Hepatocyte (in vitro differentiated cells): ENCODE measurements around the gene TTF1. TPM values are rescaled to one million over a fixed set of nuclear protein-coding genes. Genes with fewer than 3 reads are reported as not detected.

ENCODE experiments used
- DNase-seq: peaks from one replicate; pipeline ENCODE4 v3.0.0-alpha.2; 2016; ENCODE audit warnings: low spot score
- H2AFZ ChIP-seq: fragments of 200-600 bp; sonication (generic); 2 replicates; pipeline ENCODE4 v1.6.0; 2016; ENCODE audit warnings: antibody characterized with exemption, mild to moderate bottlenecking
- H3K27ac ChIP-seq: fragments of 200-600 bp; sonication (generic); 2 replicates; pipeline ENCODE4 v1.5.1; 2016; ENCODE audit warnings: mild to moderate bottlenecking
- H3K27me3 ChIP-seq: fragments of 200-600 bp; sonication (generic); 2 replicates; pipeline ENCODE4 v1.6.1; 2016
- H3K36me3 ChIP-seq: fragments of 200-600 bp; sonication (generic); replicated peaks from 2 replicates; pipeline ENCODE4 v1.5.1; 2016; ENCODE audit warnings: low read depth; ENCODE audit not compliant: insufficient read depth
- H3K4me1 ChIP-seq: fragments of 200-600 bp; sonication (generic); 2 replicates; pipeline ENCODE4 v1.5.1; 2016; ENCODE audit warnings: mild to moderate bottlenecking, moderate library complexity; ENCODE audit not compliant: insufficient read depth
- H3K4me2 ChIP-seq: fragments of 200-600 bp; sonication (generic); 2 replicates; pipeline ENCODE4 v1.6.0; 2016
- H3K4me3 ChIP-seq: fragments of 200-600 bp; sonication (generic); 2 replicates; pipeline ENCODE4 v1.5.1; 2016; ENCODE audit warnings: mild to moderate bottlenecking
- H3K79me2 ChIP-seq: fragments of 200-600 bp; sonication (generic); 2 replicates; pipeline ENCODE4 v1.6.0; 2017; ENCODE audit warnings: mild to moderate bottlenecking
- H3K9me2 ChIP-seq: fragments of 200-600 bp; sonication (generic); replicated peaks from 2 replicates; pipeline ENCODE4 v1.6.0; 2017; ENCODE audit warnings: mild to moderate bottlenecking; ENCODE audit not compliant: insufficient read depth
- H3K9me3 ChIP-seq: fragments of 200-600 bp; sonication (generic); 2 replicates; pipeline ENCODE4 v1.5.1; 2016; ENCODE audit warnings: low read depth, mild to moderate bottlenecking
- H4K20me1 ChIP-seq: fragments of 200-600 bp; sonication (generic); 2 replicates; pipeline ENCODE4 v1.6.0; 2016; ENCODE audit warnings: mild to moderate bottlenecking; ENCODE audit not compliant: insufficient read depth, poor library complexity, severe bottlenecking
- EZH2 ChIP-seq: fragments of 200-600 bp; sonication (generic); IDR thresholded peaks from 2 replicates; pipeline ENCODE4 v1.6.1; 2016; ENCODE audit warnings: antibody characterized with exemption, mild to moderate bottlenecking, borderline replicate concordance
- EZH2phosphoT487 ChIP-seq: fragments of 200-600 bp; sonication (generic); IDR thresholded peaks from one replicate; pipeline ENCODE4 v1.6.1; 2018; ENCODE audit warnings: antibody characterized with exemption, mild to moderate bottlenecking, low read depth, moderate library complexity; ENCODE audit not compliant: unreplicated experiment, severe bottlenecking
- WGBS: methylation state at CpG from one replicate; pipeline ENCODE4 v1.1.6; 2016; ENCODE audit warnings: low lambda C conversion rate; ENCODE audit errors: missing lambda C conversion rate; 5-methylcytosine and 5-hydroxymethylcytosine counted together
- polyA plus RNA-seq: library from polyadenylated mRNA; unstranded; fragments of >200 nt; fragmentation: Nextera tagmentation; extraction: Ambion mirVana; gene quantifications from 2 replicates; pipeline ENCODE4 v1.2.1, GENCODE V29; 2016
- total RNA-seq: library from RNA; depleted of rRNA; stranded (reverse); fragments of >200 nt; gene quantifications from 2 replicates; pipeline ENCODE4 v1.2.3, GENCODE V29; 2014
- TF ChIP-seq, protein P1 (sequence below): fragments of 200-600 bp; sonication (generic); IDR thresholded peaks from 2 replicates; pipeline ENCODE4 v1.5.1; 2016; ENCODE audit warnings: antibody characterized with exemption, mild to moderate bottlenecking; ENCODE audit not compliant: poor library complexity

TTF1 gene
- total and polyA plus RNA-seq, 2 experiments from 2014 or later, result 5.5 to 7.0 TPM

DNA sequence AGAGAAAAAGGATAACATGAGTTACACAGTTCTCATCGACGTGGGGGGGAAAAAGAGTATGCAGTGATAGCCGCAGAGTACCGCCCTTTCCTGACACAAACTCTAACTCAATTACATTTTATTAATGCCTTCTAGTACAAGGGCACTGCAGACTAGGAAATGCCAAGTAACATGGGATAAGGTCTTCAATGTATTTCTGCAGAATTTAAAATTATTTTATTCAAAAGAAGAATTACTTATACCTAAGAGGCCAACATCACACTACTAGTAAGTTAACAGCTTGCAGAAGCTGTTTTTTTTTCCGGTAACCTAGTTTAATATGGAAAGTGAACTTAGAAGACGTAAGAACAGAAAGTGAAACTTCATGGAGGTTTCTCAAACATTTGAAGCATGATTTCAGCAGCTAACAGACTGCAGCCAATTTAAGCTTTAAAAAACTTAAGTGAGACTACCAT is 55.8 kb downstream of the TTF1 start:
- no peaks in the 10 kb centered on the region for H3K9me3 ChIP-seq
- H3K4me1 ChIP-seq, result peaks cover 19% of the 10 kb centered on the region
- H4K20me1 ChIP-seq, result peaks cover 17% of the 10 kb centered on the region
- H3K4me2 ChIP-seq, result peak overlapping the region; percentile 4
- no peak for DNase-seq
- H3K27me3 ChIP-seq, result no peaks in the 10 kb centered on the region
- TF ChIP-seq, protein P1, sequence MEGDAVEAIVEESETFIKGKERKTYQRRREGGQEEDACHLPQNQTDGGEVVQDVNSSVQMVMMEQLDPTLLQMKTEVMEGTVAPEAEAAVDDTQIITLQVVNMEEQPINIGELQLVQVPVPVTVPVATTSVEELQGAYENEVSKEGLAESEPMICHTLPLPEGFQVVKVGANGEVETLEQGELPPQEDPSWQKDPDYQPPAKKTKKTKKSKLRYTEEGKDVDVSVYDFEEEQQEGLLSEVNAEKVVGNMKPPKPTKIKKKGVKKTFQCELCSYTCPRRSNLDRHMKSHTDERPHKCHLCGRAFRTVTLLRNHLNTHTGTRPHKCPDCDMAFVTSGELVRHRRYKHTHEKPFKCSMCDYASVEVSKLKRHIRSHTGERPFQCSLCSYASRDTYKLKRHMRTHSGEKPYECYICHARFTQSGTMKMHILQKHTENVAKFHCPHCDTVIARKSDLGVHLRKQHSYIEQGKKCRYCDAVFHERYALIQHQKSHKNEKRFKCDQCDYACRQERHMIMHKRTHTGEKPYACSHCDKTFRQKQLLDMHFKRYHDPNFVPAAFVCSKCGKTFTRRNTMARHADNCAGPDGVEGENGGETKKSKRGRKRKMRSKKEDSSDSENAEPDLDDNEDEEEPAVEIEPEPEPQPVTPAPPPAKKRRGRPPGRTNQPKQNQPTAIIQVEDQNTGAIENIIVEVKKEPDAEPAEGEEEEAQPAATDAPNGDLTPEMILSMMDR, result no peak
- no peak for TF ChIP-seq EZH2phosphoT487
- no peaks in the 10 kb centered on the region for H3K9me2 ChIP-seq
- no peak overlapping the region for H2AFZ ChIP-seq
- H3K79me2 ChIP-seq, result peaks cover 55% of the 10 kb centered on the region
- 96% methylated on average over 6 of the region's 6 CpGs for WGBS
- no peak overlapping the region for H3K4me3 ChIP-seq
- H3K27ac ChIP-seq, result no peak overlapping the region
- no peaks in the 10 kb centered on the region for H3K36me3 ChIP-seq

DNA sequence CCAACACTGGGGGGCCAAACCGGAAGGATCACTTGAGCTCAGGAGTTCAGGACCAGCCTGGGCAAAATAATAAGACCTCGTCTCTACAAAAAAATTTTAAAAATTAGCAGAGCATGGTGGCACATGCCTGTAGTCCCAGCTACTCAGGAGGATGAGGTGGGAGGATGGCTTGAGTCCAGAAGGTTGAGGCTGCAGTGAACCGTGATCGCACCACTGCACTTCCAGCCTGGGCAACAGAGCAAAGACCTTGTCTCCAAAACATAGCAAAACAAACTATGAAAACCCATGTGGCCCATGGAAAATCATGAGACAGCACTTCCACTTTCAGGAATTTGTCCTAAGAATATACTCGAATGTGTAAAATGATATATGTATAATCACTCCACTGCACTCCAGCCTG is 58.0 kb downstream of the TTF1 start:
- Histone ChIP-seq H3K36me3 (no peaks in the 10 kb centered on the region), H4K20me1 (peaks cover 12% of the 10 kb centered on the region), H3K4me3 (no peak overlapping the region), H3K79me2 (peaks cover 45% of the 10 kb centered on the region), H3K4me2 (no peak overlapping the region), H3K27me3 (no peaks in the 10 kb centered on the region), H2AFZ (no peak overlapping the region), H3K9me2 (no peaks in the 10 kb centered on the region), H3K27ac (no peak overlapping the region), H3K4me1 (peaks cover 17% of the 10 kb centered on the region), H3K9me3 (no peaks in the 10 kb centered on the region)
- 77% methylated on average over 5 of the region's 5 CpGs for WGBS
- no peak for DNase-seq
- TF ChIP-seq EZH2phosphoT487, result no peak
- no peak for TF ChIP-seq EZH2
- TF ChIP-seq, protein P1, result no peak

DNA sequence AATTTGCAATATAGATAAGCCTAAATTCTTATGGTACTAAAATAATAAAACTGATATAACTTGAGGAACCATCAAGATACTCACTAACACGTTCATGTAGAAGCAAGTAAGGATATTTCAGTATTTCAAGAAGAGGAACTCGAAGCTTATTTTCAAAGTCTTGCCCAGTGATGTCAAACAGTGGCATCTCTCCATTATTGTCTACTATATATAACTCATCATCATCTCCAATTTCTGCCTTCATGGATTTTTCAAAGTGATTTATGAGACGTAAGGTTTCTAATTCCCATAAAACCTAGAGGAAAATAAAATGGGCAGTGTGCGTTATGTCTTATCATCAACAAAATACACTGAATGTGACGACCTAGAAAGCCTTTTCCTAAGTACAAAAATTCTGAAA is 60.5 kb downstream of the TTF1 start:
- Histone ChIP-seq H3K36me3 (peaks cover 5% of the 10 kb centered on the region), H2AFZ (no peak overlapping the region), H3K4me1 (no peaks in the 10 kb centered on the region), H3K79me2 (peaks cover 20% of the 10 kb centered on the region), H3K9me2 (no peaks in the 10 kb centered on the region), H3K4me3 (no peak overlapping the region), H3K9me3 (no peaks in the 10 kb centered on the region), H3K27ac (no peak overlapping the region), H4K20me1 (peaks cover 4% of the 10 kb centered on the region), H3K4me2 (no peak overlapping the region), H3K27me3 (no peaks in the 10 kb centered on the region)
- DNase-seq, result no peak
- WGBS, result 91% methylated on average over 5 of the region's 5 CpGs
- TF ChIP-seq EZH2phosphoT487, result no peak

DNA sequence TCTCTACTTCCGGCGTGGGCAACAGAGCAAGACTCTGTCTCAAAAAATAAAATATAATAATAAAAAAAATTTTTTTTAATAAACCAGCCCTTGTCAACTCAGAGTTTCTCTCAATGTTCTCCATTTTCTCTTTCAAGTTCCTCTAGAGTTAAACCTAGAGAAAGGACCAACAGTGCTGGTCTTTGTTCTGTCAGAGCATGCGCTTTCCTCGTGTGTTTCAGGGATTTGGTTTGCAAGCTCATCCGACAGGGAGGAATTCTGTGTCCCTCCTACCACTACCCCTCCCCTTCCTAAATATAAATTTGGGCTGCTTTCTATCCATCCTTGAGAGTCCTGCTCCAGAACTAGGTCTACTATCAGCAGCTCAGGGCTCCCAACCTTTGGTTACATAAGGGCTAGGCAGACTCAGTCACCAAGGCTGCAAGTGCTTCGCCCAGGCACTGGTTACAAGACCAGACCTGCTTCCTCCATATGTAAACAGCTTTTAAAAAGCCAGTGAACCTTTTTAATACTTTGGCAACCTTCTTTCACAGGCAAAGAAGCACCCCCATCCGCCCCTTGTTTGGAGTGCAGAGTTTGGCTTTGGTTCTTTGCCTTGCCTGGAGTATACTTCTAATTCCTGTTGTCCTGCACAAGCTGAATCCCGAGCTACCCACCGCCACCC is 65.3 kb downstream of the TTF1 start:
- Histone ChIP-seq H3K4me2 (no peak overlapping the region), H4K20me1 (no peaks in the 10 kb centered on the region), H3K4me3 (no peak overlapping the region), H3K27me3 (no peaks in the 10 kb centered on the region), H3K9me2 (no peaks in the 10 kb centered on the region), H3K4me1 (no peaks in the 10 kb centered on the region), H3K9me3 (no peaks in the 10 kb centered on the region), H2AFZ (no peak overlapping the region), H3K36me3 (peaks cover 5% of the 10 kb centered on the region), H3K79me2 (peaks cover 2% of the 10 kb centered on the region), H3K27ac (no peak overlapping the region)
- DNase-seq, result no peak
- 95% methylated on average over 9 of the region's 9 CpGs for WGBS
- TF ChIP-seq EZH2, result no peak
- TF ChIP-seq EZH2phosphoT487, result no peak
- TF ChIP-seq, protein P1, result no peak
